HCT116 (cell line): ENCODE results near the gene S100Z. TPM values are rescaled to one million over a fixed set of nuclear protein-coding genes. Genes with fewer than 3 reads are reported as not detected.

Experiments used
- ATAC-seq: fragments of 200-7000 bp; cut with Tn5 transposase; 2 replicates; pipeline ENCODE4 v1.9.1; 2020; ENCODE audit warnings: mild to moderate bottlenecking, moderate library complexity
- BruUV-seq: library from RNA; stranded (reverse); fragments of 400-500 nt; replicated peaks from 2 replicates; lab custom pipeline; 2021; lab: Mats Ljungman, UMichigan
- CTCF ChIA-PET: fragments of 300-600 bp; sonication (Branson Sonifier 250); formaldehyde crosslinking; loops from one replicate; lab custom pipeline; 2021; ENCODE audit warnings: antibody characterized with exemption; lab: Charles Lee
- POLR2A ChIA-PET: fragments of 300-600, 350-600 bp; sonication (Branson Sonifier 250); formaldehyde crosslinking; loops from one replicate; lab custom pipeline; 2021; ENCODE audit warnings: antibody characterized with exemption; lab: Charles Lee
- RAD21 ChIA-PET, 2 experiments: fragments of 300-600 bp; sonication (Branson Sonifier 250); formaldehyde crosslinking; loops; one replicate each; lab custom pipeline; 2023; ENCODE audit warnings: low total read pairs in 2 of 2; ENCODE audit not compliant: uncharacterized antibody in 2 of 2, unreplicated experiment in 2 of 2, low non-redundant PET in 1 of 2; lab: Charles Lee
- DNase-seq: peaks from one replicate; pipeline ENCODE4 v3.0.0-alpha.2; 2010; ENCODE audit warnings: low read depth, low spot score
- H2AFZ ChIP-seq: fragments of 200-600 bp; shearing (Covaris generic), sonication (generic); 2 replicates; pipeline ENCODE4 v1.6.1; 2017; ENCODE audit warnings: low read depth, mixed run types, mixed read lengths, antibody characterized with exemption, low read length; ENCODE audit not compliant: poor library complexity, severe bottlenecking
- H3K27ac ChIP-seq: 2 replicates; pipeline ENCODE4 v1.5.1; 2012; ENCODE audit warnings: low read depth, low read length
- H3K27me3 ChIP-seq: fragments of 200-600 bp; sonication (generic); 2 replicates; pipeline ENCODE4 v1.6.1; 2016; ENCODE audit warnings: mixed run types, low read length, mixed read lengths; ENCODE audit not compliant: insufficient read depth
- H3K36me3 ChIP-seq, 2 experiments: fragments of 200-500 bp in 1 of 2; fragments of 200-600 bp in 1 of 2; sonication (Bioruptor generic) in 1 of 2; sonication (generic) in 1 of 2; 2 replicates each; pipeline versions ENCODE4 v1.5.1 to v1.6.1; 2014 to 2016; ENCODE audit warnings: low read length in 2 of 2, inconsistent platforms in 1 of 2, mixed read lengths in 1 of 2, mixed run types in 1 of 2; ENCODE audit not compliant: insufficient read depth in 2 of 2, control insufficient read depth in 1 of 2
- H3K4me1 ChIP-seq, 2 experiments: fragments of 200-600 bp in 1 of 2; sonication (generic) in 1 of 2; 2 replicates each; pipeline versions ENCODE4 v1.5.1 to v1.6.1; 2012 to 2017; ENCODE audit warnings: low read length in 2 of 2, inconsistent platforms in 1 of 2, mild to moderate bottlenecking in 1 of 2, mixed read lengths in 1 of 2, mixed run types in 1 of 2, moderate library complexity in 1 of 2; ENCODE audit not compliant: insufficient read depth in 2 of 2, control insufficient read depth in 1 of 2
- H3K4me2 ChIP-seq: fragments of 200-600 bp; sonication (generic); 2 replicates; pipeline ENCODE4 v1.6.1; 2017; ENCODE audit warnings: mixed run types, low read length, mixed read lengths
- H3K4me3 ChIP-seq, 2 experiments: fragments of 200-600 bp in 1 of 2; sonication (generic) in 1 of 2; replicated peaks in 1 of 2; 2 replicates each; pipeline ENCODE4 v1.5.1; 2011 to 2016; ENCODE audit warnings: low read length in 2 of 2, control low read depth in 1 of 2, low read depth in 1 of 2, mild to moderate bottlenecking in 1 of 2, mixed read lengths in 1 of 2, mixed run types in 1 of 2
- H3K79me2 ChIP-seq: fragments of 200-600 bp; sonication (generic); 2 replicates; pipeline ENCODE4 v1.6.1; 2017; ENCODE audit warnings: mild to moderate bottlenecking, mixed run types, low read length, moderate library complexity, mixed read lengths; ENCODE audit not compliant: insufficient read depth
- H3K9ac ChIP-seq: fragments of 200-600 bp; sonication (generic); 2 replicates; pipeline ENCODE4 v1.6.1; 2016; ENCODE audit warnings: low read length, mixed read lengths
- H3K9me2 ChIP-seq: fragments of 200-600 bp; sonication (generic), shearing (Covaris generic); 2 replicates; pipeline ENCODE4 v1.6.1; 2017; ENCODE audit warnings: mixed run types, mild to moderate bottlenecking, moderate library complexity; ENCODE audit not compliant: insufficient read depth
- H3K9me3 ChIP-seq, 2 experiments: fragments of 200-500 bp in 1 of 2; fragments of 200-600 bp in 1 of 2; sonication (Bioruptor generic) in 1 of 2; sonication (generic) in 1 of 2; 2 replicates each; pipeline ENCODE4 v1.6.1; 2014 to 2017; ENCODE audit warnings: low read length in 2 of 2, mixed read lengths in 2 of 2, inconsistent platforms in 1 of 2, low read depth in 1 of 2, mild to moderate bottlenecking in 1 of 2, mixed run types in 1 of 2, moderate library complexity in 1 of 2; ENCODE audit not compliant: control insufficient read depth in 1 of 2, insufficient read depth in 1 of 2
- H4K20me1 ChIP-seq: fragments of 200-600 bp; sonication (generic), shearing (Covaris generic); 2 replicates; pipeline ENCODE4 v1.6.1; 2017; ENCODE audit warnings: mixed run types, mild to moderate bottlenecking, moderate library complexity; ENCODE audit not compliant: insufficient read depth
- CTCF ChIP-seq, 3 experiments: fragments of 200-600 bp in 1 of 3; sonication (generic) in 1 of 3; IDR thresholded peaks in 2 of 3; conservative IDR thresholded peaks in 1 of 3; 2 replicates each; pipeline ENCODE4 v1.5.1; 2012 to 2017; ENCODE audit warnings: low read depth in 2 of 3, low read length in 2 of 3, antibody characterized with exemption in 1 of 3, borderline replicate concordance in 1 of 3, control low read depth in 1 of 3, mild to moderate bottlenecking in 1 of 3, mixed read lengths in 1 of 3, mixed run types in 1 of 3, moderate library complexity in 1 of 3; ENCODE audit not compliant: insufficient read depth in 1 of 3
- EGR1 ChIP-seq: IDR thresholded peaks from 2 replicates; pipeline ENCODE4 v1.6.1; 2012; ENCODE audit warnings: low read depth
- EZH2 ChIP-seq: fragments of 200-600 bp; sonication (generic); IDR thresholded peaks from 2 replicates; pipeline ENCODE4 v1.6.1; 2017; ENCODE audit warnings: antibody characterized with exemption, mixed run types
- FOSL1 ChIP-seq: IDR thresholded peaks from 2 replicates; pipeline ENCODE4 v1.6.1; 2012; ENCODE audit warnings: low read depth
- JUND ChIP-seq: IDR thresholded peaks from 2 replicates; pipeline ENCODE4 v1.6.1; 2012
- POLR2A ChIP-seq: IDR thresholded peaks from 2 replicates; pipeline ENCODE4 v1.7.0; 2011; ENCODE audit warnings: borderline replicate concordance; ENCODE audit not compliant: insufficient read depth, insufficient read length; ENCODE audit errors: extremely low read depth
- SP1 ChIP-seq: IDR thresholded peaks from 2 replicates; pipeline ENCODE4 v1.6.1; 2012; ENCODE audit warnings: low read depth
- SRF ChIP-seq: IDR thresholded peaks from 2 replicates; pipeline ENCODE4 v1.6.1; 2012; ENCODE audit warnings: low read depth
- ZBTB33 ChIP-seq: IDR thresholded peaks from 2 replicates; pipeline ENCODE4 v1.6.1; 2011; ENCODE audit warnings: mild to moderate bottlenecking, low read length, moderate library complexity; ENCODE audit not compliant: insufficient replicate concordance; ENCODE audit errors: extremely low read depth
- intact Hi-C: fragments of 100-400 bp; cut with micrococcal nuclease; formaldehyde crosslinking; loops from 2 replicates; pipeline ENCODE4 v1.10.0; 2022
- total RNA-seq: library from RNA; stranded (reverse); gene quantifications from one replicate; pipeline ENCODE4 v1.2.1, GENCODE V29; 2021; ENCODE audit not compliant: unreplicated experiment

The S100Z gene
- total RNA-seq, 1 experiment from 2014 or later = not detected

GRCh38 chr5:76958991-76959767 lies 109.4 kb downstream of the S100Z start:
- H3K9ac ChIP-seq = no peak overlapping the region
- H3K4me1 ChIP-seq = peaks cover 2 to 5% of the 10 kb centered on the region in 2 experiments; a peak in 1 of 4 replicates
- no peaks in the 10 kb centered on the region for H3K27me3 ChIP-seq
- ChIA-PET CTCF (no interaction called here), RAD21 (no interaction called here), POLR2A (no interaction called here)
- intact Hi-C loops = loop anchor here (5.0 kb wide), 1 partner anchor 33 kb away; no protein-coding TSS in a partner anchor
- H3K36me3 ChIP-seq = no peaks in the 10 kb centered on the region
- no peak overlapping the region for H3K4me2 ChIP-seq
- DNase-seq (no peak), ATAC-seq (no peak)
- no peak overlapping the region for H2AFZ ChIP-seq
- no peaks in the 10 kb centered on the region for H3K79me2 ChIP-seq
- TF ChIP-seq ZBTB33 = no peak
- TF ChIP-seq EGR1 = no peak
- TF ChIP-seq EZH2 = no peak
- no peak for TF ChIP-seq SP1
- no peak for TF ChIP-seq POLR2A
- TF ChIP-seq FOSL1 = no peak
- no peak for TF ChIP-seq JUND
- TF ChIP-seq SRF = no peak
- TF ChIP-seq CTCF (IDR thresholded peaks at IDR 0.05 in 2 of 3, conservative IDR thresholded peaks at IDR 0.05 in 1 of 3; ENCODE audit: borderline replicate concordance in 1 of 3, insufficient read depth in 1 of 3, low read depth in 2 of 3, low read length in 2 of 3) = no peak
- H3K9me2 ChIP-seq = no peaks in the 10 kb centered on the region
- no TSS peak for BruUV-seq
- H3K9me3 ChIP-seq = no peaks in the 10 kb centered on the region
- no peak overlapping the region for H3K4me3 ChIP-seq
- no peaks in the 10 kb centered on the region for H4K20me1 ChIP-seq
- no peak overlapping the region for H3K27ac ChIP-seq
